ENCODE data around the gene HIGD1A.

- TF ChIP-seq CTCF (conservative IDR thresholded peaks at IDR 0.05) (no peak), ZFX (IDR thresholded peaks at IDR 0.05) (no peak)
Measured at GRCh38 chr3:42762046-42762724, 42.1 kb downstream of the HIGD1A start.

All from C4-2B (cell line).